IMR-90 (cell line): ENCODE measurements around the gene C9orf50. TPM values are rescaled to one million over a fixed set of nuclear protein-coding genes. Genes with fewer than 3 reads are reported as not detected.

Experiments used
- ATAC-seq: fragments of 200-7000 bp; cut with Tn5 transposase; 2 replicates; pipeline ENCODE4 v1.9.1; 2020; ENCODE audit warnings: low read depth, mild to moderate bottlenecking, moderate library complexity
- BruUV-seq: library from RNA; stranded (reverse); fragments of 400-500 nt; replicated peaks from 2 replicates; lab custom pipeline; 2021; lab: Mats Ljungman, UMichigan
- CTCF ChIA-PET: fragments of 300-600 bp; formaldehyde crosslinking; extraction: SDS; loops from one replicate; lab custom pipeline; 2021; ENCODE audit warnings: antibody characterized with exemption; lab: Yijun Ruan, JAX
- POLR2A ChIA-PET: fragments of 300-600 bp; sonication (Branson Sonifier 250); formaldehyde crosslinking; loops from one replicate; lab custom pipeline; 2022; ENCODE audit warnings: antibody characterized with exemption; ENCODE audit not compliant: unreplicated experiment; lab: Charles Lee
- DNase-seq: peaks from one replicate; pipeline ENCODE4 v3.0.0; 2013
- H2AFZ ChIP-seq: replicated peaks from 2 replicates; pipeline ENCODE3; 2013; ENCODE audit warnings: low read length, mild to moderate bottlenecking; ENCODE audit not compliant: poor library complexity
- H2AK5ac ChIP-seq: 2 replicates; pipeline ENCODE4 v1.6.1; 2013; ENCODE audit warnings: low read depth, low read length, inconsistent platforms
- H2AK9ac ChIP-seq: replicated peaks from 2 replicates; pipeline ENCODE3; 2013; ENCODE audit warnings: mild to moderate bottlenecking, low read depth, low read length, moderate library complexity; ENCODE audit not compliant: poor library complexity
- H2BK120ac ChIP-seq: 2 replicates; pipeline ENCODE4 v1.6.1; 2013; ENCODE audit warnings: low read depth, low read length, inconsistent platforms
- H2BK15ac ChIP-seq: 3 replicates; pipeline ENCODE4 v1.6.1; 2013; ENCODE audit warnings: low read depth, low read length, inconsistent platforms
- H2BK20ac ChIP-seq: 2 replicates; pipeline ENCODE4 v1.6.1; 2013; ENCODE audit warnings: low read depth, mild to moderate bottlenecking, inconsistent platforms, low read length, moderate library complexity
- H2BK5ac ChIP-seq: 2 replicates; pipeline ENCODE4 v1.6.1; 2013; ENCODE audit warnings: mild to moderate bottlenecking, low read depth, low read length, inconsistent platforms; ENCODE audit not compliant: poor library complexity, severe bottlenecking
- H3K14ac ChIP-seq: replicated peaks from 2 replicates; pipeline ENCODE4 v1.6.1; 2013; ENCODE audit warnings: low read depth, low read length, inconsistent platforms
- H3K18ac ChIP-seq: 2 replicates; pipeline ENCODE4 v1.6.1; 2013; ENCODE audit warnings: low read depth, low read length, control low read depth
- H3K23ac ChIP-seq: 2 replicates; pipeline ENCODE4 v1.6.1; 2013; ENCODE audit warnings: low read depth, low read length, inconsistent platforms
- H3K27ac ChIP-seq: 2 replicates; pipeline ENCODE4 v1.5.1; 2013; ENCODE audit warnings: mild to moderate bottlenecking, control low read depth, low read length; ENCODE audit not compliant: insufficient read depth
- H3K27me3 ChIP-seq: 2 replicates; pipeline ENCODE4 v1.6.1; 2013; ENCODE audit warnings: low read length; ENCODE audit not compliant: control insufficient read depth, insufficient read depth
- H3K36me3 ChIP-seq: 2 replicates; pipeline ENCODE4 v1.6.1; 2013; ENCODE audit warnings: low read length, mixed read lengths; ENCODE audit not compliant: control insufficient read depth, insufficient read depth
- H3K4ac ChIP-seq: 2 replicates; pipeline ENCODE4 v1.6.1; 2013; ENCODE audit warnings: low read depth, low read length, inconsistent platforms
- H3K4me1 ChIP-seq: 2 replicates; pipeline ENCODE4 v1.6.1; 2013; ENCODE audit warnings: low read length, mixed read lengths; ENCODE audit not compliant: control insufficient read depth, insufficient read depth
- H3K4me2 ChIP-seq: 2 replicates; pipeline ENCODE4 v1.6.1; 2013; ENCODE audit warnings: low read depth, mild to moderate bottlenecking, control low read depth, low read length, moderate library complexity
- H3K4me3 ChIP-seq: 2 replicates; pipeline ENCODE4 v1.5.1; 2013; ENCODE audit warnings: low read depth, mild to moderate bottlenecking, control low read depth, low read length, moderate library complexity; ENCODE audit not compliant: insufficient read depth
- H3K56ac ChIP-seq: 2 replicates; pipeline ENCODE4 v1.6.1; 2013; ENCODE audit warnings: low read length, inconsistent platforms; ENCODE audit not compliant: insufficient read depth; ENCODE audit errors: extremely low read depth
- H3K79me1 ChIP-seq, 2 experiments: 2 replicates each; pipeline ENCODE4 v1.6.1; 2013; ENCODE audit warnings: low read length in 2 of 2, inconsistent platforms in 1 of 2, low read depth in 1 of 2
- H3K9ac ChIP-seq: 2 replicates; pipeline ENCODE4 v1.6.1; 2013; ENCODE audit warnings: low read depth, low read length, control low read depth
- H3K9me1 ChIP-seq: 2 replicates; pipeline ENCODE4 v1.6.1; 2013; ENCODE audit warnings: low read length, inconsistent platforms; ENCODE audit not compliant: insufficient read depth
- H3K9me3 ChIP-seq: 2 replicates; pipeline ENCODE4 v1.6.1; 2013; ENCODE audit warnings: low read length; ENCODE audit not compliant: control insufficient read depth, insufficient read depth
- H4K20me1 ChIP-seq: 2 replicates; pipeline ENCODE4 v1.6.1; 2013; ENCODE audit warnings: low read length, inconsistent platforms; ENCODE audit not compliant: insufficient read depth
- H4K5ac ChIP-seq: 2 replicates; pipeline ENCODE4 v1.6.1; 2013; ENCODE audit warnings: mild to moderate bottlenecking, low read depth, low read length, control low read depth
- H4K8ac ChIP-seq, 2 experiments: 2 replicates each; pipeline ENCODE4 v1.6.1; 2013; ENCODE audit warnings: low read depth in 2 of 2, low read length in 2 of 2, control low read depth in 1 of 2, inconsistent platforms in 1 of 2
- H4K91ac ChIP-seq: 2 replicates; pipeline ENCODE4 v1.6.1; 2013; ENCODE audit warnings: low read depth, low read length, inconsistent platforms; ENCODE audit not compliant: insufficient read depth
- FOS ChIP-seq: fragments of 150-350 bp; IDR thresholded peaks from 2 replicates; pipeline ENCODE4 v1.6.1; 2016; ENCODE audit warnings: low read depth, low read length
- MAFK ChIP-seq: IDR thresholded peaks from 2 replicates; pipeline ENCODE4 v1.6.1; 2012; ENCODE audit warnings: low read depth, low read length, improper control_type of control experiment
- NFE2L2 ChIP-seq: fragments of 150-350 bp; IDR thresholded peaks from 2 replicates; pipeline ENCODE4 v1.6.1; 2016; ENCODE audit warnings: low read depth, mild to moderate bottlenecking, low read length
- RAD21 ChIP-seq: IDR thresholded peaks from 2 replicates; pipeline ENCODE4 v1.6.1; 2012; ENCODE audit warnings: low read length, improper control_type of control experiment
- RCOR1 ChIP-seq: IDR thresholded peaks from 2 replicates; pipeline ENCODE4 v1.6.1; 2012; ENCODE audit warnings: mild to moderate bottlenecking, low read length, improper control_type of control experiment; ENCODE audit not compliant: insufficient replicate concordance
- USF2 ChIP-seq: fragments of 150-350 bp; IDR thresholded peaks from 2 replicates; pipeline ENCODE4 v1.6.1; 2017; ENCODE audit warnings: mild to moderate bottlenecking, antibody characterized with exemption, low read length, low read depth
- WGBS, 2 experiments: methylation state at CpG; one replicate each; pipeline versions ENCODE4 v1.1.5 to v1.1.7; 2013; ENCODE audit warnings: missing lambda C conversion rate in 2 of 2; ENCODE audit not compliant: insufficient read length in 1 of 2; ENCODE audit errors: extremely low coverage in 2 of 2; 5-methylcytosine and 5-hydroxymethylcytosine counted together
- dilution Hi-C: fragments of 300-500 bp; cut with HindIII; formaldehyde crosslinking; loops from one replicate; pipeline ENCODE4 v1.14.3; 2018; ENCODE audit warnings: low sequenced_read_pairs; ENCODE audit not compliant: unreplicated experiment
- in situ Hi-C: fragments of 300-500 bp; cut with MboI; formaldehyde crosslinking; loops from 3 replicates; pipeline ENCODE4 v1.14.3; 2019; ENCODE audit warnings: low sequenced_read_pairs, inconsistent platforms, mixed read lengths
- intact Hi-C: fragments of 100-400 bp; cut with micrococcal nuclease; formaldehyde crosslinking; loops from 2 replicates; pipeline ENCODE4 v1.10.0; 2022
- polyA plus RNA-seq, 3 experiments: library from polyadenylated mRNA; depleted of rRNA; stranded (reverse); fragments of >200 nt; gene quantifications; 2 replicates each; pipeline ENCODE4 v1.2.3, GENCODE V29; 2012; ENCODE audit warnings: low replicate concordance in 1 of 3
- total RNA-seq: library from RNA; depleted of rRNA; stranded (reverse); fragments of >200 nt; gene quantifications from 2 replicates; pipeline ENCODE4 v1.2.3, GENCODE V29; 2012
- TF ChIP-seq, protein P1 (sequence below): fragments of 150-350 bp; IDR thresholded peaks from 2 replicates; pipeline ENCODE4 v1.6.1; 2016; ENCODE audit warnings: low read depth, mild to moderate bottlenecking, low read length, moderate library complexity, borderline replicate concordance

C9orf50 gene
- total and polyA plus RNA-seq, 2 of the 4 experiments (the other 2 are of a cell fraction) = 0.09 TPM; not detected in 1

GRCh38 chr9:129604056-129604765 is 16.7 kb downstream of the C9orf50 start:
- Histone ChIP-seq H4K5ac (no peak overlapping the region), H3K27ac (no peak overlapping the region), H2BK120ac (peak overlapping the region; percentile 60; the same call in 1 of the 2 replicates), H4K8ac (0 out of 4 replicates have a peak overlapping the region, but pooled peaks of 1 of the 2 experiments have one; percentile 32), H4K91ac (no peak overlapping the region), H3K14ac (no peak overlapping the region), H2BK20ac (peak overlapping the region; percentile 55; the same call in 1 of the 2 replicates), H4K20me1 (no peaks in the 10 kb centered on the region), H3K4me1 (peaks cover 7% of the 10 kb centered on the region), H3K4me3 (no peak overlapping the region), H3K36me3 (no peaks in the 10 kb centered on the region), H2AK5ac (peak overlapping the region; percentile 8), H2BK15ac (0 out of 3 replicates have a peak overlapping the region, but pooled peaks have one; percentile 45), H3K27me3 (no peaks in the 10 kb centered on the region), H3K79me1 (no peaks in the 10 kb centered on the region), H3K18ac (no peak overlapping the region), H3K9me1 (peaks cover 7% of the 10 kb centered on the region), H3K9ac (no peak overlapping the region), H2AK9ac (no peak overlapping the region), H3K23ac (no peak overlapping the region), H2BK5ac (no peak overlapping the region), H3K4me2 (no peak overlapping the region), H3K9me3 (no peaks in the 10 kb centered on the region), H3K56ac (no peak overlapping the region), H2AFZ (no peak overlapping the region), H3K4ac (peak overlapping the region; percentile 10; the same call in 1 of the 2 replicates)
- WGBS, 2 experiments = no CpG with 5 or more reads among the region's 12 CpGs
- dilution Hi-C loops (no loop called here), intact Hi-C loops (no loop called here), in situ Hi-C loops (loop anchor here (10.0 kb wide), 1 partner anchor 269 kb away; no protein-coding TSS in a partner anchor)
- ATAC-seq (no peak), DNase-seq (no peak)
- no TSS peak for BruUV-seq
- ChIA-PET CTCF (interaction anchor here (0.6 kb wide), 1 partner anchor 251 kb away, joined by 3 read pairs; no protein-coding TSS in a partner anchor), POLR2A (no interaction called here)
- no peak for TF ChIP-seq USF2
- TF ChIP-seq, protein P1, sequence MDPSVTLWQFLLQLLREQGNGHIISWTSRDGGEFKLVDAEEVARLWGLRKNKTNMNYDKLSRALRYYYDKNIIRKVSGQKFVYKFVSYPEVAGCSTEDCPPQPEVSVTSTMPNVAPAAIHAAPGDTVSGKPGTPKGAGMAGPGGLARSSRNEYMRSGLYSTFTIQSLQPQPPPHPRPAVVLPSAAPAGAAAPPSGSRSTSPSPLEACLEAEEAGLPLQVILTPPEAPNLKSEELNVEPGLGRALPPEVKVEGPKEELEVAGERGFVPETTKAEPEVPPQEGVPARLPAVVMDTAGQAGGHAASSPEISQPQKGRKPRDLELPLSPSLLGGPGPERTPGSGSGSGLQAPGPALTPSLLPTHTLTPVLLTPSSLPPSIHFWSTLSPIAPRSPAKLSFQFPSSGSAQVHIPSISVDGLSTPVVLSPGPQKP = no peak
- no peak for TF ChIP-seq RCOR1
- TF ChIP-seq RAD21 = no peak
- no peak for TF ChIP-seq FOS
- TF ChIP-seq NFE2L2 = no peak
- TF ChIP-seq MAFK = no peak
